ENCODE data around the gene LDAF1. TPM values are rescaled to one million over a fixed set of nuclear protein-coding genes. Genes with fewer than 3 reads are reported as not detected.
"Not testable (repeated sequence)": the region's sequence is repeated elsewhere in the genome, so short reads cannot be mapped to it uniquely, and the experiment has no call there.

LDAF1 gene
- total RNA-seq, 1 donor from 2014 or later = 22.8 TPM

DNA sequence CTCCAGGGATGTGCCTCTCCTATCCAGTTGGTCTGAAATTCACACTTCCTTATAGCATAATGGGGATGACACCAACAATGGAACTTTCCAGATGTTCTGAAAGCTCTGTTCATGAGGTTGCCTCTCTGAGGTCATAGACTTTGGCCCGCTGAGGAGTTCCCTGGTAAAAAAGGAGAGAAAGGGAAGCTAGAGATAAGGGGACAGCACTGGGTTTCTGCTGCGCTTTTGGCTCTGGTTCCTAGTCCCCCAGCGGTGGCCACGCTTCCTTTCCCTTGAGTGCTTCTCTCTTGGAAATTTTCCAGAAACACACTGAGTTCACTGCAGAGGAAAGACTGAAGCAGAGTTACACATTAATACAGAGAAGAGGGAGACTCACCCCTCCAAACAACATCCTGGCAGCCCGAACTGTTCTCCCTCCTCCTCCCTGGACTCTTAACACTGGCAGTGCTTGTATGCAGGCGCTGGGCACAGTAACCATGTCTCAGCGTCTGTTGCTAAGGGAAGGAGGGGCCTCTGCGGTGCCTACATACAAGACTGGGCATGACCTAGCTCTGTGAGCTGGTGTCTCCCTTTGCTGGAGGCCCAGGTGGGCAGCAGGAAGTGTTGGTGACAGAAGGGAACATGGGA, 8.0 kb upstream of the LDAF1 start, which contains the start of gene DNAH3:
Gene DNAH3, minus strand, starts transcription at position 472 of the 627 bp plus-strand sequence. CDS start 527 bp downstream, outside the sequence.
- Mint-ChIP-seq H3K36me3 (no peaks in the 10 kb centered on the region), H3K4me1 (ENCODE audit: unreplicated experiment) (no peaks in the 10 kb centered on the region), H3K27me3 (peaks cover 13% of the 10 kb centered on the region), H3K4me3 (no peak within 1 kb of the TSS), H3K9me3 (no peaks in the 10 kb centered on the region), H3K27ac (no peak within 1 kb of the TSS)
- DNase-seq (ENCODE audit: extremely low spot score, unreplicated experiment) = no peak
- TF ChIP-seq, protein P1, sequence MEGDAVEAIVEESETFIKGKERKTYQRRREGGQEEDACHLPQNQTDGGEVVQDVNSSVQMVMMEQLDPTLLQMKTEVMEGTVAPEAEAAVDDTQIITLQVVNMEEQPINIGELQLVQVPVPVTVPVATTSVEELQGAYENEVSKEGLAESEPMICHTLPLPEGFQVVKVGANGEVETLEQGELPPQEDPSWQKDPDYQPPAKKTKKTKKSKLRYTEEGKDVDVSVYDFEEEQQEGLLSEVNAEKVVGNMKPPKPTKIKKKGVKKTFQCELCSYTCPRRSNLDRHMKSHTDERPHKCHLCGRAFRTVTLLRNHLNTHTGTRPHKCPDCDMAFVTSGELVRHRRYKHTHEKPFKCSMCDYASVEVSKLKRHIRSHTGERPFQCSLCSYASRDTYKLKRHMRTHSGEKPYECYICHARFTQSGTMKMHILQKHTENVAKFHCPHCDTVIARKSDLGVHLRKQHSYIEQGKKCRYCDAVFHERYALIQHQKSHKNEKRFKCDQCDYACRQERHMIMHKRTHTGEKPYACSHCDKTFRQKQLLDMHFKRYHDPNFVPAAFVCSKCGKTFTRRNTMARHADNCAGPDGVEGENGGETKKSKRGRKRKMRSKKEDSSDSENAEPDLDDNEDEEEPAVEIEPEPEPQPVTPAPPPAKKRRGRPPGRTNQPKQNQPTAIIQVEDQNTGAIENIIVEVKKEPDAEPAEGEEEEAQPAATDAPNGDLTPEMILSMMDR (conservative IDR thresholded peaks at IDR 0.05) = no peak

DNA sequence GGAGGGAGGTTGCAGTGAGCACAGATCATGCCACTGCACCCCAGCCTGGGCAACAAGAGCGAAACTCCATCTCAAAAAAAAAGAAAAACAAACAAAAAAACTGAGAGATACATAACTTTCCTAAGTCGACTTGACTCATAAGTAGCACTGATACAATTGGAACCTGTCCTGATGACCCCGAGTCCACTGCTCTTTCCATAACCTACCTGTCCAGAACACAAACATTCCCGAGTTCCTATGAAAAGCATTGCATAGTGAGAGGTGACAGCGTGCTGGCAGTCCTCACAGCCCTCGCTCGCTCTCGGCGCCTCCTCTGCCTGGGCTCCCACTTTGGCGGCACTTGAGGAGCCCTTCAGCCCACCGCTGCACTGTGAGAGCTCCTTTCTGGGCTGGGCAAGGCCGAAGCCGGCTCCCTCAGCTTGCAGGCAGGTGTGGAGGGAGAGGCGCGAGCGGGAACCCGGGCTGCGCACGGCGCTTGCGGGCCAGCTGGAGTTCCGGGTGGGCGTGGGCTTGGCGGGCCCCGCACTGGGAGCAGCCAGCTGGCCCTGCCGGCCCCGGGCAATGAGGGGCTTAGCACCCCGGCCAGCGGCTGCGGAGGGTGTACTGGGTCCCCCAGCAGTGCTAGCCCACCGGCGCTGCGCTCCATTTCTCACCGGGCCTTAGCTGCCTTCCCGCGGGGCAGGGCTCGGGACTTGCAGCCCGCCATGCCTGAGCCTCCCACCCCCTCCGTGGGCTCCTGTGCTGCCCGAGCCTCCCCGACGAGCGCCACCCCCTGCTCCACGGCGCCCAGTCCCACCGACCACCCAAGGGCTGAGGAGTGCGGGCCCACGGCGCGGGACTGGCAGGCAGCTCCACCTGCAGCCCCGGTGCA, 6.1 kb upstream of the LDAF1 start:
- H3K4me3 Mint-ChIP-seq = peak overlapping the region; percentile 36
- H3K27ac Mint-ChIP-seq; H3K27me3 Mint-ChIP-seq; H3K9me3 Mint-ChIP-seq; DNase-seq (ENCODE audit: extremely low spot score, unreplicated experiment); H3K36me3 Mint-ChIP-seq; H3K4me1 Mint-ChIP-seq (ENCODE audit: unreplicated experiment): not testable (repeated sequence)

DNA sequence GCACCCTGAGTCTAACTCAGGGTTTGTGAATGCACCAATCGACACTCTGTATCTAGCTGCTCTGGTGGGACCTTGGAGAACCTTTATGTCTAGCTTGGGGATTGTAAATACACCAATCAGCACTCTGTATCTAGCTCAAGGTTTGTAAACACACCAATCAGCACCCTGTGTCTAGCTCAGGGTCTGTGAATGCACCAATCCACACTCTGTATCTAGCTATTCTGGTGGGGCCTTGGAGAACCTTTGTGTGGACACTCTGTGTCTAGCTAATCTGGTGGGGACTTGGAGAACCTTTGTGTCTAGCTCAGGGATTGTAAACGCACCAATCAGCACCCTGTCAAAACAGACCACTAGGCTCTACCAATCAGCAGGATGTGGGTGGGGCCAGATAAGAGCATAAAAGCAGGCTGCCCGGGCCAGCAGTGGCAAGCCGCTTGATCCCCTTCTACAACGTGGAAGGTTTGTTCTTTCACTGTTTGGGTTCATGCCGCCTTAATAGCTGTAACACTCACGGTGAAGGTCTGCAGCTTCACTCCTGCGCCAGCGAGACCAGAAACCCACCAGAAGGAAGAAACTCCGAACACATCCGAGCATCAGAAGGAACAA, 5.2 kb upstream of the LDAF1 start:
- not testable (repeated sequence) for H3K4me1 Mint-ChIP-seq (ENCODE audit: unreplicated experiment); H3K27me3 Mint-ChIP-seq

DNA sequence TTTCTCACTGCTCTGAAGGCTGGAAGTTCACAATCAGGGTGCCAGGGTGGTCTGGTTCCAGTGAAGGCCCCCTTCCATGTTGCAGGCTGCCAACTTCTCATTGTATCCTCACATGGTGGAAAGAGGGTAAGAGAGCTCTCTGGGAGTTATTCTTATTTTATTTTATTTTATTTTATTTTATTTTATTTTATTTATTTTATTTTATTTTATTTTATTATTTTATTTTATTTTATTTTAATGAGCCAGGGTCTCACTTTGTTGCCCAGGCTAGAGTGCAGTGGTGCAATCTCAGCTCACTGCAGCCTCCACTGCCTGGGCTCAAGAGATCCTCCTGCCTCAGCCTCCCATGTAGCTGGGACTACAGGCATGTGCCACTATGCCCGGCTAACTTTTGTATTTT, 2.5 kb upstream of the LDAF1 start:
- not testable (repeated sequence) for H3K4me1 Mint-ChIP-seq (ENCODE audit: unreplicated experiment); DNase-seq (ENCODE audit: extremely low spot score, unreplicated experiment); H3K27ac Mint-ChIP-seq; H3K27me3 Mint-ChIP-seq; H3K9me3 Mint-ChIP-seq; H3K36me3 Mint-ChIP-seq; H3K4me3 Mint-ChIP-seq

More for the DNA sequence above, 5.2 kb upstream of the LDAF1 start:
- not testable (repeated sequence) for H3K36me3 Mint-ChIP-seq; H3K4me3 Mint-ChIP-seq; DNase-seq (ENCODE audit: extremely low spot score, unreplicated experiment); H3K27ac Mint-ChIP-seq; H3K9me3 Mint-ChIP-seq

DNA sequence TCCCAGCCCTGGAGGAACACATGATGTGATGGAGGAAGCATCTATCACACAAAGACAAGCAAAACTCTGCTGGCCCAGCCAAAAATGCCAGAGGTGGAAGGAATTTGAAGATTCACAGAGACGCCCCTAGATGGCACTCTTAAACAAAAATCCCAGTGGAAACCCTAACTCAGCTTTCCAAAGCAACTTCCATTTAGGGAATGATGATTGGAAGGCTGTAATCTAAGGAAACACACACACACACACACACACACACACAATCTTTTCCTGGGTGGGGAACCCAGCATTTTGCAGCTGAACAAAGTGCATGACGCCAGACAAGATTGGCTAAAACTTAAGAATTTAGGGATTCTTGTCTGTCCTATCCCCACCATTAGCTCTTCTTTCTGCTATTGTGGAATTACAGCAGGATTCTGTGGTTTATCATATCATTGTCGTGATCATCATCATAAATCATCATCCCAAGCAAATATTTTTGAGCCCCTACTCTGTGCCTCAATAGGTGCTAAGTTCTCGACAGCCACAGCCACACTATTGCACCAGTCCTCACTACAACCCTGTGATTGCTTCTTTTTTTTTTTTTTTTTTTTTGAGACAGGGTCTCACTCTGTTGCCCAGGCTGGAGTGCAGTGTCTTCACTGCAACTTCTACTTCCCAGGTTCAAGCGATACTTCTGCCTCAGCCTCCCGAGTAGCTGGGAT, 1.6 kb upstream of the LDAF1 start:
- no peaks in the 10 kb centered on the region for H3K36me3 Mint-ChIP-seq
- no peak overlapping the region for H3K27ac Mint-ChIP-seq
- H3K4me3 Mint-ChIP-seq = peak overlapping the region; percentile 75
- no peaks in the 10 kb centered on the region for H3K9me3 Mint-ChIP-seq
- peaks cover 9% of the 10 kb centered on the region for H3K4me1 Mint-ChIP-seq (ENCODE audit: unreplicated experiment)
- TF ChIP-seq, protein P1 (conservative IDR thresholded peaks at IDR 0.05) = peak; percentile 77
- DNase-seq (ENCODE audit: extremely low spot score, unreplicated experiment) = no peak
- H3K27me3 Mint-ChIP-seq = peaks cover 3% of the 10 kb centered on the region

DNA sequence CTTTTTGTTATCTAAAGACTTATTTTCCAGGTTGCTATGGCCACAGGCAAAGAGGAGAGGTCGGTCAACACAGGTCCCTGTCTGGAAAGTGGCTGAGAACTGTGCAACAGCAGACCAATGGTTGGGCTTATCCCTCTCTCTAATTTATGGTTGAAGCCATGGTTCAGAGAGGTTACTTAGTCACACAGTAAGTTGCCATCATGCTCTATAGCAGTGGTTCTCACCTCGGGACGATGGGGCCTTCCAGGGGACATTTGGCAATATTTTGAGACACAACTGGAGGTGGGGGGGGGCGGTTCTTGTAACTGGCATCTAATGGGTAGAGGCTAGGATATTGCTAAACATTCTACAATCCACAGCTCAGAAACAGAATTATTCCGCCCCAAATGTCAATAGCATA, 842 bp upstream of the LDAF1 start:
- peaks cover 3% of the 10 kb centered on the region for H3K27me3 Mint-ChIP-seq
- DNase-seq (ENCODE audit: extremely low spot score, unreplicated experiment) = no peak

More for the DNA sequence above, 842 bp upstream of the LDAF1 start:
- Mint-ChIP-seq H3K4me1 (ENCODE audit: unreplicated experiment) (peaks cover 9% of the 10 kb centered on the region), H3K36me3 (peaks cover under 1% of the 10 kb centered on the region), H3K27ac (no peak overlapping the region), H3K4me3 (peak overlapping the region; percentile 96), H3K9me3 (no peaks in the 10 kb centered on the region)
- TF ChIP-seq, protein P1 (conservative IDR thresholded peaks at IDR 0.05) = no peak

All from type B pancreatic cell (in vitro differentiated cells).